Dermis blood vessel endothelial cell (primary cell): Measurements from ENCODE around the gene KLRK1. TPM values are rescaled to one million over a fixed set of nuclear protein-coding genes. Genes with fewer than 3 reads are reported as not detected.
"Not testable (repeated sequence)": the region's sequence is repeated elsewhere in the genome, so short reads cannot be mapped to it uniquely, and the experiment has no call there.

ENCODE experiments used
- DNase-seq: peaks from one replicate; pipeline ENCODE4 v3.0.0; 2010
- total RNA-seq: library from RNA; depleted of rRNA; stranded (reverse); fragments of >200 nt; gene quantifications from 2 replicates; pipeline ENCODE4 v1.2.3, GENCODE V29; 2014

KLRK1 gene
- total RNA-seq, 1 donor from 2014 or later = not detected

DNA sequence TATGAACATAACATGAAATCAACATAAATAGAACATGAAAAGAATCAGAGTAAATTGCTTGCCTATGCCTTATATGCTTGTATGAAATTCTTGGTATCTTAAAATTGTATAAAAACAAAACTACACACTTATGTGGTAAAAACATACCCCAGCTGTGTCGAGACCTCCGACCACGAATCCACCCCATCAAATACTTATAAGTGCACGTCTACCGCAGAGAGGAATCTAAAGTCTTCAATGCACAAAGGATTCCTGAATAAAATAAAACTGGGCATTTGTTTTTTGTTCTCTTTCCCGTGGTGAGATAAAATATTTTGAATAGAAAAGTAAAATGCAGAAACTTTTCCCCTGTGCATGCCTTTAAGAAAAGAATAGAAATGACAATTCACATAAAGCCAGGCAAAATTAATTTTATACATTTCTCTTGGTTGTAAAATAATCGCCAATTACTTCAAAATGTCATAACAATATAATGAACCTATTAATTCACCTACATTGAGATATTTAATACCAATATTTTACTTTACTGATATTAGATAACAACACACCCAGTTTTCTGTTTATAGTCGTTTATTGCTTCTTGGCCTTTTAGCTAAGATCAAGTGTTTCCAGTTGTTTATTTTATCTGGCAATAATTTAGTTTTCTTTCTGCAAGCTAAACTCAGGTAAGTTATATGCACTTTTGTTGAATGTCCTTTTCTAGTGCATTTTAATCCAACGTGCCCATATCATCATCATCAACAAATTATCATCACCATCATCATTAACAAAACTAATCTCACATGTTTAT is 1.0 kb downstream of the KLRK1 start:
- DNase-seq = no peak

DNA sequence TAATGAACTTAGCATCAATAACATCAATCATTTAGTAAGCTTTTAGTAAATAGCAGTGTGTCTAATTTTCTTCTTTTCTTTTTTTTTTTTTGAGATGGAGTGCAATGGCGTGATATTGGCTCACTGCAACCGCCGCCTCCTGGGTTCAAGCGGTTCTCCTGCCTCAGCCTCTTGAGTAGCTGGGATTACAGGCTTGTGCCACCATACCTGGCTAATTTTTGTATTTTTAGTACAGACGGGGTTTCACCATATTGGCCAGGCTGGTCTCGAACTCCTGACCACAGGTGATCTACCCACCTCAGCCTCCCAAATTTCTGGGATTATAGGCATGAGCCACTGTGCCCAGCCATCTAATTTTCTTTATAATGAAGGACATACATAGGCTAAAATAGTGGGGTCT is 2.3 kb downstream of the KLRK1 start:
- not testable (repeated sequence) for DNase-seq

GRCh38 chr12:10386857-10387256 is 3.0 kb downstream of the KLRK1 start:
- DNase-seq = no peak

GRCh38 chr12:10385166-10385613 is 4.7 kb downstream of the KLRK1 start:
- no peak for DNase-seq

DNA sequence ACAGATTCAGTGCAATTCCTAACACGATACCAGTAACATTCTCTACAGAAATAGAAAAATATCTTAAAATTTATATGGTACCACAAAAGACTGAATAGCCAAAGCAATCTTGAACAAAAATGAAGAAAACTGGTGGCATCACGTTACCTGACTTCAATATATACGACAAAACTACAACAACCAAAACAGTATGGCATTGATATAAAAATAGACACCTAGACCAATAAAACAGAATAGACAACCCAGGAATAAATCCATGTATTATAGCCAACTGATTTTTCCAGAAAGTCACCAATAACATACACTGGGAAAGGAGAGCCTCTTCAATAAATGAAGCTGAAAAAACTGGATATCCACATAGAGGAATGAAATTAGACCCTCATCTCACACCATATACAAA is 5.7 kb downstream of the KLRK1 start:
- DNase-seq = no peak

GRCh38 chr12:10381928-10382628 is 7.8 kb downstream of the KLRK1 start:
- no peak for DNase-seq

GRCh38 chr12:10378737-10379136 is 11.1 kb downstream of the KLRK1 start:
- DNase-seq = not testable (repeated sequence)

- DNase-seq = no peak
Measured at GRCh38 chr12:10374624-10375018, 15.2 kb downstream of the KLRK1 start.

GRCh38 chr12:10372559-10372958 is 17.3 kb downstream of the KLRK1 start:
- DNase-seq = no peak

DNA sequence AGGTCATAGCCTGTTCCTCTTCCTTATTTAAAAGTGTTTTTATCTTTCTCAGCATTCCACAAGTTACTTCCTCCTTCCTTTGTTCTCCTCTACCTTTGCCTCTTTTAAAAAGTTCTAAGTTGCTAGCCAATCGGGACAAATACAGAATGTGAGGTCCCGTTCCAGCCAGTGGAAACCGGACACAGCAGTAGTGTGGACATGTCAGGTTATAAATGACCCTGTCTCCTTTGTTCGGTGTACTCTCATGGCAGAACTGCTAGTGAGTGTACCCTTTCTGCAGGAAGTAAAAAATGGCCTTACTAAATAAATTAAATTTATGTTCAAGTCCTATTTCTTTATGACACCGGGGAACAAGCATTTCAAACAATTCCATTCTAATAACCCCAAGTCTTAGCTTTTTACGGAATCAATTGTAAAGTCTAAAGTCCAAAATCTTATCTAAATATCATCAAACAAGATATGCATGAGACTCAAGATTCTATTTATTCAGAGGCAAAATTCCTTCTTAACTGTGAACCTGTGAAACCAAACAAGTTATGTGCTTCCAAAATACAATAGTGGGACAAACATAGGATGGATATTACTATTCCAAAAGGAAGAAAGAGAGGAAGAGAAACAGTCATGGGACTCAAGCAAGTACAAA is 17.8 kb downstream of the KLRK1 start:
- not testable (repeated sequence) for DNase-seq

DNA sequence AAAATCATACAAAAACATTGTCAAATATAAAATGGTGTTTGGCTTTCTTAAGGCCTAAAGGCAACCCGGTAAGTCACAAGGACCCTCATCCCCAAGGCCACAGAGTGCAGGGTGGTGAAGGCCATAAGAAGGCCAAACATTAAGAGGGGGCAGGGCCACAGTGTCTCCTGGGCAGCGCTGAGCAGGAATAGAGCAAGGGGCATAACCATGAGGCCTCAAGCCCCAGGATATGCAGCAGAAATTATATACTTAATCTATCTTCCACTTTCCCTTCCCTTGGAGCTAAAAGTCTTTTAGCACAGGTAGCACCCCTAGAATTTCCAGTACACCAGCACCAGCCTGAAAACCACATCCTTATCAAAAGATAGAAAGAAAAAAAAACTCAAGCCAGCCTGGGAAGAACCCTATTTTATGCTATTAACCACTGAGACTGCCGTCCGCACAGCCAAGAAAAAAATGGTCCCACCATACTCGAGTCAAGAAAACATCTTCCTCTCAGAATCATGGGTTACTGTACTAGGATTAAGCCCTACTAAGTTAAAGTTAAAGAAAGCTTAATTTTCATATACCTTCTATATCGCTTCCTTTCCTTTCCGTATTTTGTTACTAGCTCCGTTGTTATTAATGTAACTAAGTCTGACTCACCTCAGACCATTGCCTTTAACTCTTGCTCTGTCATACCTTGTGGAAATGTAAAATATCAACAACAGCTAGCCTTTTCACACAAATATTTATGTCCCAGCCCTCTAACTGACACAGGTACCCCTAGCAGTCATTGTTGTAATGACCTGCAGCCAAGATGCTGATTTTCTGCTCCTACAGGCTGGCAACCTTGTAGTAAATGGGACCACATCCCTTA is 20.1 kb downstream of the KLRK1 start:
- DNase-seq = no peak

- DNase-seq = no peak
Measured at GRCh38 chr12:10368206-10369171, 21.4 kb downstream of the KLRK1 start.

DNA sequence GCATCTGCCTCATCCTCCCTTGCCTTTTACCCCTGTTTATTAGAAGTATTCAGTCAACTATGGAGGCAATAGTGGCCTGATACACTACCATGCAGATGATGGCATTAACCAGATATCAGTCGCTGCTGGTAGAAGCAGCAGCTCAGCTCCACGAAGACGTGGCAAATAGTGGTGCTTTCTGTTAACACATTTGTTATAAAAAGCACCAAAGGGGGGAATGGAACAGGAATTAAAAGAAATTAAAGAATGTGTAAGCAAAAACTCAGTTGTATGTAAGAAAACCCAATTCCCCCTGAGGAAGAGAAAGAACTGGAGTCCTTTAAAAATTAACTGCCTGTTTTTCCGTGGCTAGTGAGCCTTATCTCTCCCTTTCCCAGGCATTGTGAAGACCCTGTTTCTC is 22.1 kb downstream of the KLRK1 start:
- DNase-seq = not testable (repeated sequence)

DNA sequence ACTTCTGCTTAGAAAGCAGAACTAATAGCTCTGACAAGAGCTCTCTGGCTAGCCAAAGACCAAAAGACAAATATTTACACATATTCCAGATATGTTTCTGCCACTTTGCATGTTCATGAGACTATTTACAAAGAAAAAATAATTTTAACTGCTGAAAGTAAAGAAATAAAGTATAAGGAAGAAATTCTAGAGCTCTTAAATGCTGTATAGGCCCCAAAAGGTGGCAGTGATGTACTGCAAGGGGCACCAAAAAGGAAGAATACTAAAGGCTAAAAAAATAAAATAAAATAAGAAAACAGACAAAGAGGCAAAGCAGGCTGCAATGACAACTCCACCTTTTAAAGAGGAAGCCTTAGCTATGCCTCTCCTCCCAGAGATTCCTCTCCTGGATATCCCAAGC is 23.0 kb downstream of the KLRK1 start:
- no peak for DNase-seq

GRCh38 chr12:10365696-10366405 is 24.0 kb downstream of the KLRK1 start:
- DNase-seq = peak; percentile 52

DNA sequence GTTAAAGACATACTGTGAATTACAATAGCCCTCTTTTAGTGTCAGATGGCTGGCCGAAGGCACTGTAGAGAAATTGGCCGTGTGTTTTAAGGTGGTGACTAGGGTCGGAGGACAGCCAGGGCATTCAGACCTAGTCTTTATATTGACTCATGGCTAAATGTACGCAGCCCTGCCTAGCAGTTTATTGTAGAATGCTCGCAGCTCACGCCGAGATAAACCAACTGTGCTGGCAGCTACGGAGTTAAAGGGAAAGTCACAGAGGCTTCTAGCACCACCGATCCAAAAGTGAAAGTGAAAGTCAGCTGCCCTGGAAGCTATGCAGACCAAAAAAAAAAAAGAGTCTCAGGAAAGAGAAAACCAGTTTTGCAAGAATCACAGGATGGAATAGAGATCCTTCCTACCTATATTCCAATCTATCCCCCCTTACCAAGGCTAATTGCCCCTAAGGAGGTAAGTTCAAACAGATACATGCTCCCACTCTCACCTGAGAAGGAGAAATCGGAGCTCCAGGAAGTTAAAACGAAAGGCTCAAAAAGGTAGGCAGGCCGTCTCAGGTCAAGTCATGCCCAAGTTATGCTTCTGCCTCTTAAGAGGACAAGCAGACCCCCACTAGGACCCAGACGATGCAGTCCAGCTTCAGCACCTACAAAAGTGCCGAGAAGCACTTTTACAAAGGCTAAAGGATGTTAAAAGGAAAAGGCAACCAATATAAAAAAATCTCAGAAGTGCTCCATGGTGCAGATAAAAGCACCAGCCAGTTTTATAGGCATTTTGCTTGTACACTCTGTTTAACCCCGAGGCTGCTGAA is 24.8 kb downstream of the KLRK1 start:
- peak; percentile 78 for DNase-seq

DNA sequence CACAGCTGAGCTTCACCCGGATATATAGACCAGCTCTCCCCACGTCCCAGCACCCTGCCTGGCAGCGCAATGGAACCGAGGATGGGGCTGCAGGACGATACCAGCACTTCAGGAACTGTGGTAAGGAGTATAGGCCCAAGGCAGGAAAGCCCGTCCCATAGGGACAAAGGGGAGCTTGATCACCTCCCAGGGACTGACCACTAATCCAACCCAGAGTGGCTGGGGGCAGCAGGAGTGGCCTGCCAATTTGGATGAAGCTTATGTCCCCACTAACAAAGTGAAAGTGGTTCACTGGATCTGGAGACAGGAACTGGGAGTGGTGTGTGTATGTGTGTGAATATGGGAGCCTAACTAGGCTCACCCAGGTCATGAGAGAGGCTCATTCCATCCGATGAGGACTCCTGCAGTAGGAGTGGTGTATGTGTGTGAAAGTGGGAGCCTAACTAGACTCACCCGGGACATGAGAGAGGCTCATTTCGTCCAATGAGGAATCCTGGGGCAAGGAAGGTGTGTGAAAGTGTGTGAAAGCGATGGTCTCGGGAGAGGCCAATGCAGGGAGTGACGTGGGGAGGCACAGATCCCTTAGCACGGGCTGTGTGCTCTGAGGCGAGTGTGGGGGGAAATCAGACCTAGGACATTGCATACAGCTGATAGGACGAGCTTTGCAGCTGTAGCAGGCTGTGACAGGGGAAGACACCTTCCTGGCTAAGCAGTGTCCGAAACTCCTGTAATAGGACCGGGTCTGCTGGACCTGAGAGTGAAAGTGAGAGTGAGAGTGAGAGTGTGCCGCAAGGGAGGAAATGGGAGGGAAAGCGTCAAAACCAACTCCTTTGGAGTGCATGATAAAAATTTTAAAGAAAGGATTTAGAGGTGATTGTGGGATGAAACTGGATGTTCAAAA is 25.7 kb downstream of the KLRK1 start:
- peak; percentile 56 for DNase-seq

DNA sequence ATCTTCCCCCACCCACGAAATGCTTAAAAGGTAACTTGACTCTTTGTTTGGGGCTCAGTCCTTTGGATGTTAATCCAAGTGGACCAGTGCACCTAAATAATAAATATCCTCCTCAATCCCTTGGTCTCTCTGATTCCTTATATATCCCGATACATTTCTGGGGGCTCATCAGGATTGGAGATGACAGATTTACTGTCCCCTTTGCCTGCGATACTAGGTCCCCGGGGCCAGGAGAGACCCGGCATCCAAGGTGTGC is 26.3 kb downstream of the KLRK1 start:
- DNase-seq = no peak
